Trophoblast cell (in vitro differentiated cells and primary cell): ENCODE measurements around the gene CHST15.
"Not testable (repeated sequence)": the region's sequence is repeated elsewhere in the genome, so short reads cannot be mapped to it uniquely, and the experiment has no call there.

Experiments used
- DNase-seq, 2 donors: peaks; one replicate each; pipeline ENCODE4 v3.0.0-alpha.2; 2016
- H2AFZ ChIP-seq: 2 replicates; pipeline ENCODE4 v1.6.1; 2013; ENCODE audit warnings: low read length, moderate library complexity, mild to moderate bottlenecking; ENCODE audit not compliant: insufficient read depth, poor library complexity
- H2AK5ac ChIP-seq: 2 replicates; pipeline ENCODE4 v1.6.1; 2013; ENCODE audit warnings: mild to moderate bottlenecking, low read length
- H2BK120ac ChIP-seq: 2 replicates; pipeline ENCODE4 v1.6.1; 2013; ENCODE audit warnings: low read length, mild to moderate bottlenecking, moderate library complexity; ENCODE audit not compliant: insufficient read depth, poor library complexity
- H2BK12ac ChIP-seq: 2 replicates; pipeline ENCODE4 v1.6.1; 2013; ENCODE audit warnings: mild to moderate bottlenecking, low read length, moderate library complexity
- H2BK5ac ChIP-seq: 2 replicates; pipeline ENCODE4 v1.6.1; 2013; ENCODE audit warnings: low read length, low read depth, moderate library complexity, mild to moderate bottlenecking; ENCODE audit not compliant: poor library complexity
- H3K14ac ChIP-seq: 2 replicates; pipeline ENCODE4 v1.6.1; 2013; ENCODE audit warnings: mild to moderate bottlenecking, low read length
- H3K18ac ChIP-seq: 2 replicates; pipeline ENCODE4 v1.6.1; 2013; ENCODE audit warnings: mild to moderate bottlenecking, low read length
- H3K23ac ChIP-seq: 2 replicates; pipeline ENCODE4 v1.6.1; 2013; ENCODE audit warnings: low read length
- H3K27ac ChIP-seq: 2 replicates; pipeline ENCODE4 v1.5.1; 2013; ENCODE audit warnings: low read depth, mild to moderate bottlenecking, inconsistent platforms, low read length, moderate library complexity
- H3K27me3 ChIP-seq: 2 replicates; pipeline ENCODE4 v1.6.1; 2013; ENCODE audit warnings: inconsistent platforms, mild to moderate bottlenecking, low read length, moderate library complexity; ENCODE audit not compliant: insufficient read depth
- H3K36me3 ChIP-seq, 2 experiments: 1 replicate in 1 of 2; 2 replicates in 1 of 2; pipeline ENCODE4 v1.6.1; 2013; ENCODE audit warnings: low read length in 2 of 2, mild to moderate bottlenecking in 2 of 2, moderate library complexity in 1 of 2; ENCODE audit not compliant: insufficient read depth in 2 of 2, control insufficient read depth in 1 of 2
- H3K4ac ChIP-seq: 2 replicates; pipeline ENCODE4 v1.6.1; 2013; ENCODE audit warnings: low read depth, mild to moderate bottlenecking, low read length, moderate library complexity
- H3K4me1 ChIP-seq, 2 experiments: 1 replicate in 1 of 2; 2 replicates in 1 of 2; pipeline ENCODE4 v1.6.1; 2013; ENCODE audit warnings: low read length in 2 of 2, mild to moderate bottlenecking in 2 of 2, moderate library complexity in 1 of 2; ENCODE audit not compliant: insufficient read depth in 2 of 2, control insufficient read depth in 1 of 2
- H3K4me2 ChIP-seq: 2 replicates; pipeline ENCODE4 v1.6.1; 2013; ENCODE audit warnings: inconsistent platforms, mild to moderate bottlenecking, low read length, moderate library complexity
- H3K4me3 ChIP-seq: 2 replicates; pipeline ENCODE4 v1.5.1; 2013; ENCODE audit warnings: mild to moderate bottlenecking, low read depth, low read length, inconsistent platforms
- H3K79me1 ChIP-seq: one replicate; pipeline ENCODE4 v1.6.1; 2013; ENCODE audit warnings: low read length
- H3K79me2 ChIP-seq: 2 replicates; pipeline ENCODE4 v1.6.1; 2013; ENCODE audit warnings: low read length, mild to moderate bottlenecking; ENCODE audit not compliant: control insufficient read depth, insufficient read depth, poor library complexity
- H3K9ac ChIP-seq: 2 replicates; pipeline ENCODE4 v1.6.1; 2013; ENCODE audit warnings: mild to moderate bottlenecking, low read length
- H3K9me3 ChIP-seq: 2 replicates; pipeline ENCODE4 v1.6.1; 2013; ENCODE audit warnings: low read depth, mild to moderate bottlenecking, control low read depth, inconsistent platforms, low read length; ENCODE audit not compliant: insufficient read depth
- H4K12ac ChIP-seq: 2 replicates; pipeline ENCODE4 v1.6.1; 2013; ENCODE audit warnings: low read depth, mild to moderate bottlenecking, low read length, moderate library complexity
- H4K8ac ChIP-seq: 2 replicates; pipeline ENCODE4 v1.6.1; 2013; ENCODE audit warnings: low read depth, mild to moderate bottlenecking, low read length, moderate library complexity
- H4K91ac ChIP-seq: one replicate; pipeline ENCODE4 v1.6.1; 2013; ENCODE audit warnings: low read depth, mild to moderate bottlenecking, low read length, moderate library complexity
- WGBS: extraction: QIAGEN DNeasy Blood & Tissue Kit; methylation state at CpG from one replicate; pipeline ENCODE4 v1.1.7; 2013; ENCODE audit warnings: missing lambda C conversion rate; ENCODE audit not compliant: insufficient read length, insufficient coverage; ENCODE audit errors: extremely low coverage; 5-methylcytosine and 5-hydroxymethylcytosine counted together

Gene CHST15

DNA sequence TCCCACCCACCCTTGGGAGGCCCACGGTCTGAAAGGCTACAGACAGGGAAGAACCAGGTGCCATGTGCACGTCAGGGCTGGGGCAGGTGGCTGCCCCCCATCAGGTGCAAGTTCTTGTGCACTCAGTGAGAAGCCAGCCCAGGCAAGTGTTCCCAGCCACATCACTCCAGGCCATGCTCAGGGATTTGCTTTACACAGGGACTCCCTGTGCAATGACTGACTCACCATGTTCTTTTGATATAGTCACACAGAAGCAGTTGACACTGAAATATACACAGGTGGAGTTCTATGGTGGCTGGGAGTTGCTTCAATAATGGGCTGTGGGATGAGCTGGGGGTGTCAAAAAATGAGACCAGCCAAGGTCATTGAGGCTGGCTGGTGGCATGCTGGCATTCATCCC, 8.0 kb upstream of the CHST15 start:
- Histone ChIP-seq H3K36me3 (no peaks in the 10 kb centered on the region), H3K4ac (no peak overlapping the region), H2AK5ac (no peak overlapping the region), H4K12ac (no peak overlapping the region), H3K4me3 (no peak overlapping the region), H3K9ac (no peak overlapping the region), H2BK120ac (no peak overlapping the region), H3K4me1 (no peaks in the 10 kb centered on the region), H4K8ac (no peak overlapping the region), H3K79me2 (no peaks in the 10 kb centered on the region), H3K9me3 (peaks cover 2% of the 10 kb centered on the region), H2BK12ac (no peak overlapping the region), H3K18ac (no peak overlapping the region), H3K4me2 (no peak overlapping the region), H2AFZ (no peak overlapping the region), H3K27ac (no peak overlapping the region), H3K14ac (no peak overlapping the region), H3K23ac (no peak overlapping the region), H3K79me1 (no peaks in the 10 kb centered on the region), H2BK5ac (no peak overlapping the region), H4K91ac (no peak overlapping the region), H3K27me3 (no peaks in the 10 kb centered on the region)
- DNase-seq: no peak
- WGBS: no CpG with 5 or more reads among the region's 2 CpGs

DNA sequence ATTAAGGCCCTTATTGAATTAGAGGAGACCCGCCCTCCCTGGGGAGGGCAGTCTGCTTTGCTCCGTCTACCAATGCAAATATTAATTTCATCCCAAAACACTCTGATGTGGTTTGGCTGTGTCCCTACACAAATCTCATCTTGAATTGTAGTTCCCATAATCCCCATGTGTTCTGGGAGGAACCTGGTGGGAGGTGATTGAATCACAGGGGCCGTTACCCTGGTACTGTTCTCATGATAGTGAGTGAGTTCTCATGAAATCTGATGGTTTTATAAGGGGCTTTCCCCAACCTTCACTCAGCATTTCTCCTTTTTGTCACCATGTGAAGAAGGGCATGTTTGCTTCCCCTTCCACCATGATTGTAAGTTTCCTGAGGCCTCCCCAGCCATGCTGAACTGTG, 7.3 kb upstream of the CHST15 start:
- H3K4me2 ChIP-seq, H3K36me3 ChIP-seq, H3K14ac ChIP-seq, H4K91ac ChIP-seq, H3K23ac ChIP-seq, H2AK5ac ChIP-seq, H2BK120ac ChIP-seq, DNase-seq, H3K9ac ChIP-seq, H3K27ac ChIP-seq, H4K12ac ChIP-seq, H3K79me1 ChIP-seq, H4K8ac ChIP-seq, H3K79me2 ChIP-seq, H3K9me3 ChIP-seq, H3K4me1 ChIP-seq, H3K27me3 ChIP-seq, H2BK12ac ChIP-seq, H2AFZ ChIP-seq, H3K18ac ChIP-seq, H2BK5ac ChIP-seq, H3K4me3 ChIP-seq, H3K4ac ChIP-seq: not testable (repeated sequence)
- WGBS: no CpG with 5 or more reads among the region's 3 CpGs

GRCh38 chr10:124100124-124100523, 6.7 kb upstream of the CHST15 start:
- Histone ChIP-seq H4K12ac (no peak overlapping the region), H4K8ac (no peak overlapping the region), H3K4me1 (no peaks in the 10 kb centered on the region), H2BK5ac (no peak overlapping the region), H2BK120ac (no peak overlapping the region), H3K4me3 (no peak overlapping the region), H3K36me3 (no peaks in the 10 kb centered on the region), H2AFZ (no peak overlapping the region), H3K9ac (no peak overlapping the region), H2BK12ac (no peak overlapping the region), H3K27me3 (no peaks in the 10 kb centered on the region), H3K27ac (no peak overlapping the region), H2AK5ac (no peak overlapping the region), H3K4ac (no peak overlapping the region), H3K18ac (no peak overlapping the region), H3K4me2 (no peak overlapping the region), H3K23ac (no peak overlapping the region), H3K79me1 (no peaks in the 10 kb centered on the region), H3K9me3 (peaks cover under 1% of the 10 kb centered on the region), H3K14ac (no peak overlapping the region), H4K91ac (no peak overlapping the region), H3K79me2 (no peaks in the 10 kb centered on the region)
- DNase-seq: no peak
- no CpG with 5 or more reads among the region's 5 CpGs for WGBS

DNA sequence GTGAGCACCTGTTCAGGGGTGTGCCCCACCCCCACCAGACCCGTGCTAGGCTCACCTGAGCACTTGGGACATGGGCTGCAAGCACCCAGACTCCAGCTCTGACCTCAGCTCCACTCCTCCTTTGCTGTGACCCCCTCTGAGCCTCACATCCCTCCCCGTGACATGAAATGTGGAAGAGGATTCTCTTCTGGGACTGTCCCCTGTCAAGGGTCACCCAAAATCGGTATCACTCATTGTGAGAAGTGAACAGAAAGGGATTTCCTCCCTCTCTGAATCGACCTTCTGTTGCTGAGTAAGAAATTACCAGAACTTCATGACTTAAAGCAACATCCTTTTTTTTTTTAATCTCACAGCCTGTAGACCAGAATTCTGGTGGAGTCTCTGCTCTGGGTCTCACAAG, 6.2 kb upstream of the CHST15 start:
- Histone ChIP-seq H2BK12ac (no peak overlapping the region), H3K18ac (no peak overlapping the region), H2BK5ac (no peak overlapping the region), H4K12ac (no peak overlapping the region), H3K79me2 (no peaks in the 10 kb centered on the region), H3K14ac (no peak overlapping the region), H4K91ac (no peak overlapping the region), H4K8ac (no peak overlapping the region), H2AK5ac (no peak overlapping the region), H3K4me1 (no peaks in the 10 kb centered on the region), H3K4me3 (no peak overlapping the region), H3K9me3 (no peaks in the 10 kb centered on the region), H3K79me1 (no peaks in the 10 kb centered on the region), H3K27ac (no peak overlapping the region), H3K36me3 (no peaks in the 10 kb centered on the region), H2BK120ac (no peak overlapping the region), H3K4me2 (no peak overlapping the region), H3K4ac (no peak overlapping the region), H3K9ac (no peak overlapping the region), H3K23ac (no peak overlapping the region), H2AFZ (no peak overlapping the region), H3K27me3 (no peaks in the 10 kb centered on the region)
- DNase-seq: no peak
- WGBS: no CpG with 5 or more reads among the region's 4 CpGs
